ENCODE measurements around the gene PTPRN2. TPM values are rescaled to one million over a fixed set of nuclear protein-coding genes. Genes with fewer than 3 reads are reported as not detected.
A peak's percentile ranks its signal among the peaks of the same experiment; 100 is the strongest.

The PTPRN2 gene
- total RNA-seq, 1 experiment from 2014 or later = 3.8 TPM

- no peak overlapping the region for H3K27ac ChIP-seq
- H3K9me3 ChIP-seq (replicated peaks) = no peaks in the 10 kb centered on the region
- no peak overlapping the region for H3K4me3 ChIP-seq
- DNase-seq = peak; percentile 60 to 74
- no peaks in the 10 kb centered on the region for H3K36me3 ChIP-seq
- H3K4me1 ChIP-seq = peaks cover 9% of the 10 kb centered on the region
- no peaks in the 10 kb centered on the region for H3K27me3 ChIP-seq
Measured at GRCh38 chr7:157752832-157753291, 834.8 kb downstream of the PTPRN2 start.

- Histone ChIP-seq H3K27ac (no peak overlapping the region), H3K27me3 (no peaks in the 10 kb centered on the region), H3K36me3 (no peaks in the 10 kb centered on the region), H3K4me1 (peaks cover 9% of the 10 kb centered on the region), H3K9me3 (replicated peaks) (no peaks in the 10 kb centered on the region), H3K4me3 (no peak overlapping the region)
- DNase-seq = no peak
Measured at GRCh38 chr7:157751951-157752673, 835.5 kb downstream of the PTPRN2 start.

GRCh38 chr7:157751406-157751805, 836.2 kb downstream of the PTPRN2 start:
- Histone ChIP-seq H3K9me3 (replicated peaks) (no peaks in the 10 kb centered on the region), H3K27me3 (no peaks in the 10 kb centered on the region), H3K27ac (no peak overlapping the region)

GRCh38 chr7:157750291-157750690, 837.3 kb downstream of the PTPRN2 start:
- H3K27me3 ChIP-seq = no peaks in the 10 kb centered on the region
- no peak overlapping the region for H3K27ac ChIP-seq
- peaks cover 9% of the 10 kb centered on the region for H3K4me1 ChIP-seq
- no peak overlapping the region for H3K4me3 ChIP-seq
- H3K9me3 ChIP-seq (replicated peaks) = no peaks in the 10 kb centered on the region
- no peak for DNase-seq
- H3K36me3 ChIP-seq = no peaks in the 10 kb centered on the region

More at GRCh38 chr7:157751406-157751805, 836.2 kb downstream of the PTPRN2 start:
- Histone ChIP-seq H3K36me3 (no peaks in the 10 kb centered on the region), H3K4me1 (peaks cover 9% of the 10 kb centered on the region), H3K4me3 (no peak overlapping the region)
- no peak for DNase-seq

GRCh38 chr7:157745721-157746709, 841.6 kb downstream of the PTPRN2 start:
- no peak overlapping the region for H3K27ac ChIP-seq
- H3K9me3 ChIP-seq (replicated peaks) = no peaks in the 10 kb centered on the region
- DNase-seq = no peak
- H3K27me3 ChIP-seq = no peaks in the 10 kb centered on the region
- H3K36me3 ChIP-seq = no peaks in the 10 kb centered on the region
- no peak overlapping the region for H3K4me3 ChIP-seq
- H3K4me1 ChIP-seq = no peaks in the 10 kb centered on the region

- no peak overlapping the region for H3K4me3 ChIP-seq
- H3K9me3 ChIP-seq (replicated peaks) = no peaks in the 10 kb centered on the region
- no peak for DNase-seq
- peaks cover 4% of the 10 kb centered on the region for H3K4me1 ChIP-seq
- no peak overlapping the region for H3K27ac ChIP-seq
- H3K36me3 ChIP-seq = no peaks in the 10 kb centered on the region
- H3K27me3 ChIP-seq = no peaks in the 10 kb centered on the region
Measured at GRCh38 chr7:157744786-157745601, 842.6 kb downstream of the PTPRN2 start.

GRCh38 chr7:157743781-157744525, 843.7 kb downstream of the PTPRN2 start:
- H3K9me3 ChIP-seq (replicated peaks) = no peaks in the 10 kb centered on the region
- no peaks in the 10 kb centered on the region for H3K36me3 ChIP-seq
- no peaks in the 10 kb centered on the region for H3K27me3 ChIP-seq
- no peak overlapping the region for H3K4me3 ChIP-seq
- DNase-seq = no peak
- H3K27ac ChIP-seq = no peak overlapping the region
- peaks cover 12% of the 10 kb centered on the region for H3K4me1 ChIP-seq

GRCh38 chr7:157740251-157740798, 847.3 kb downstream of the PTPRN2 start:
- no peaks in the 10 kb centered on the region for H3K27me3 ChIP-seq

GRCh38 chr7:157739650-157740049, 848.0 kb downstream of the PTPRN2 start:
- DNase-seq = peak in 1 of 2 experiments; percentile 34
- Histone ChIP-seq H3K27ac (peak overlapping the region; percentile 94), H3K4me1 (peaks cover 31% of the 10 kb centered on the region), H3K9me3 (replicated peaks) (no peaks in the 10 kb centered on the region), H3K36me3 (no peaks in the 10 kb centered on the region), H3K27me3 (no peaks in the 10 kb centered on the region), H3K4me3 (no peak overlapping the region)

More at GRCh38 chr7:157740251-157740798, 847.3 kb downstream of the PTPRN2 start:
- Histone ChIP-seq H3K9me3 (replicated peaks) (no peaks in the 10 kb centered on the region), H3K36me3 (no peaks in the 10 kb centered on the region), H3K4me1 (peaks cover 31% of the 10 kb centered on the region), H3K27ac (peak overlapping the region; percentile 94), H3K4me3 (no peak overlapping the region)
- no peak for DNase-seq

- H3K27me3 ChIP-seq = no peaks in the 10 kb centered on the region
- DNase-seq = peak; percentile 92 to 99
Measured at GRCh38 chr7:157739031-157739430, 848.6 kb downstream of the PTPRN2 start.

GRCh38 chr7:157738066-157738460, 849.6 kb downstream of the PTPRN2 start:
- Histone ChIP-seq H3K27me3 (no peaks in the 10 kb centered on the region), H3K4me1 (peaks cover 31% of the 10 kb centered on the region), H3K27ac (peak overlapping the region; percentile 94), H3K9me3 (replicated peaks) (no peaks in the 10 kb centered on the region), H3K36me3 (no peaks in the 10 kb centered on the region), H3K4me3 (peak overlapping the region; percentile 45)
- DNase-seq = peak; percentile 90 to 94

More at GRCh38 chr7:157739031-157739430, 848.6 kb downstream of the PTPRN2 start:
- Histone ChIP-seq H3K36me3 (no peaks in the 10 kb centered on the region), H3K4me1 (peaks cover 31% of the 10 kb centered on the region), H3K4me3 (no peak overlapping the region), H3K27ac (peak overlapping the region; percentile 94), H3K9me3 (replicated peaks) (no peaks in the 10 kb centered on the region)

- peaks cover 31% of the 10 kb centered on the region for H3K4me1 ChIP-seq
- no peaks in the 10 kb centered on the region for H3K9me3 ChIP-seq (replicated peaks)
- H3K27ac ChIP-seq = peak overlapping the region; percentile 94
- H3K36me3 ChIP-seq = no peaks in the 10 kb centered on the region
- no peaks in the 10 kb centered on the region for H3K27me3 ChIP-seq
- H3K4me3 ChIP-seq = peak overlapping the region; percentile 45
- peak in 1 of 2 experiments; percentile 54 for DNase-seq
Measured at GRCh38 chr7:157737151-157738065, 850.2 kb downstream of the PTPRN2 start.

GRCh38 chr7:157736341-157736740, 851.3 kb downstream of the PTPRN2 start:
- Histone ChIP-seq H3K27me3 (no peaks in the 10 kb centered on the region), H3K4me3 (no peak overlapping the region), H3K4me1 (peaks cover 31% of the 10 kb centered on the region), H3K36me3 (no peaks in the 10 kb centered on the region), H3K9me3 (replicated peaks) (no peaks in the 10 kb centered on the region), H3K27ac (no peak overlapping the region)
- no peak for DNase-seq
